Endothelial cell of umbilical vein (primary cell): ENCODE measurements around the gene ZDHHC5. TPM values are rescaled to one million over a fixed set of nuclear protein-coding genes. Genes with fewer than 3 reads are reported as not detected.

Source experiments
- BruUV-seq: library from RNA; stranded (reverse); fragments of 400-500 nt; replicated peaks from 2 replicates; lab custom pipeline; 2021; lab: Mats Ljungman, UMichigan
- CTCF ChIA-PET: fragments of 300-600, 350-600 bp; sonication (Branson Sonifier 250); formaldehyde crosslinking; loops from one replicate; lab custom pipeline; 2021; ENCODE audit warnings: antibody characterized with exemption, inconsistent platforms; lab: Charles Lee
- POLR2A ChIA-PET: fragments of 300-600, 350-600 bp; sonication (Branson Sonifier 250); formaldehyde crosslinking; loops from one replicate; lab custom pipeline; 2021; ENCODE audit warnings: antibody characterized with exemption, inconsistent platforms; lab: Charles Lee
- DNase-seq: peaks from one replicate; pipeline ENCODE4 v3.0.0-alpha.2; 2011; ENCODE audit warnings: low read depth, low spot score
- FAIRE-seq: peaks from 2 replicates; lab custom pipeline; 2011; peaks lifted over from hg19 to GRCh38; lab: Jason Lieb, UNC
- H2AFZ ChIP-seq: 2 replicates; pipeline ENCODE4 v1.6.0; 2012; ENCODE audit warnings: low read depth, low read length, control low read depth, inconsistent platforms
- H3K27ac ChIP-seq: 2 replicates; pipeline ENCODE4 v1.5.1; 2011; ENCODE audit warnings: low read depth, mild to moderate bottlenecking, control low read depth, low read length, moderate library complexity; ENCODE audit not compliant: insufficient read depth
- H3K27me3 ChIP-seq, 2 experiments: 2 replicates each; pipeline versions ENCODE4 v1.6.0 to v1.6.1; 2011; ENCODE audit warnings: low read length in 2 of 2, mixed read lengths in 1 of 2; ENCODE audit not compliant: control insufficient read depth in 2 of 2, insufficient read depth in 2 of 2
- H3K36me3 ChIP-seq, 2 experiments: 2 replicates in 1 of 2; 3 replicates in 1 of 2; pipeline ENCODE4 v1.5.1; 2011; ENCODE audit warnings: low read length in 2 of 2, mild to moderate bottlenecking in 1 of 2, moderate library complexity in 1 of 2; ENCODE audit not compliant: control insufficient read depth in 2 of 2, insufficient read depth in 2 of 2; ENCODE audit errors: extremely low read depth in 1 of 2
- H3K4me1 ChIP-seq: 3 replicates; pipeline ENCODE4 v1.5.1; 2011; ENCODE audit warnings: mild to moderate bottlenecking, low read length; ENCODE audit not compliant: control insufficient read depth, insufficient read depth; ENCODE audit errors: extremely low read depth
- H3K4me2 ChIP-seq: 2 replicates; pipeline ENCODE4 v1.6.1; 2011; ENCODE audit warnings: low read length, control low read depth, mixed read lengths; ENCODE audit not compliant: insufficient read depth
- H3K4me3 ChIP-seq, 3 experiments: fragments of 200-600 bp in 1 of 3; sonication (generic), shearing (Covaris generic) in 1 of 3; replicated peaks in 1 of 3; 2 replicates each; pipeline ENCODE4 v1.5.1; 2011 to 2016; ENCODE audit warnings: control low read depth in 3 of 3, low read length in 3 of 3, mild to moderate bottlenecking in 2 of 3, inconsistent platforms in 1 of 3, low read depth in 1 of 3, moderate library complexity in 1 of 3; ENCODE audit not compliant: insufficient read depth in 1 of 3
- H3K79me2 ChIP-seq: 2 replicates; pipeline ENCODE4 v1.6.0; 2012; ENCODE audit warnings: low read length, inconsistent platforms; ENCODE audit not compliant: control insufficient read depth, insufficient read depth
- H3K9ac ChIP-seq: replicated peaks from 2 replicates; pipeline ENCODE3; 2011; ENCODE audit warnings: low read length, control low read depth; ENCODE audit not compliant: insufficient read depth; ENCODE audit errors: extremely low read depth
- H3K9me1 ChIP-seq: replicated peaks from 3 replicates; pipeline ENCODE4 v1.6.0; 2011; ENCODE audit warnings: mild to moderate bottlenecking, low read length; ENCODE audit not compliant: control insufficient read depth, insufficient read depth; ENCODE audit errors: extremely low read depth
- H3K9me3 ChIP-seq: replicated peaks from 2 replicates; pipeline ENCODE4 v1.5.1; 2012; ENCODE audit warnings: low read length, inconsistent platforms; ENCODE audit not compliant: control insufficient read depth, insufficient read depth
- H4K20me1 ChIP-seq: replicated peaks from 2 replicates; pipeline ENCODE3; 2011; ENCODE audit warnings: mild to moderate bottlenecking, low read length; ENCODE audit not compliant: control insufficient read depth, insufficient read depth; ENCODE audit errors: extremely low read depth
- EZH2 ChIP-seq: IDR thresholded peaks from 2 replicates; pipeline ENCODE4 v1.6.1; 2012; ENCODE audit warnings: borderline replicate concordance, low read depth, mild to moderate bottlenecking, moderate library complexity, low read length, inconsistent platforms; ENCODE audit not compliant: severe bottlenecking
- FOS ChIP-seq: IDR thresholded peaks from 2 replicates; pipeline ENCODE4 v1.6.1; 2011; ENCODE audit warnings: mild to moderate bottlenecking, low read length, moderate library complexity, borderline replicate concordance; ENCODE audit not compliant: insufficient read depth
- GATA2 ChIP-seq: IDR thresholded peaks from 2 replicates; pipeline ENCODE4 v1.7.0; 2011; ENCODE audit warnings: low read depth, mild to moderate bottlenecking, moderate library complexity, mixed read lengths, low read length; ENCODE audit not compliant: insufficient read length, insufficient read depth
- JUN ChIP-seq: IDR thresholded peaks from 2 replicates; pipeline ENCODE4 v1.6.1; 2011; ENCODE audit warnings: borderline replicate concordance, low read depth; ENCODE audit not compliant: insufficient read length, insufficient read depth
- MAX ChIP-seq: IDR thresholded peaks from 2 replicates; pipeline ENCODE4 v1.6.1; 2011; ENCODE audit not compliant: insufficient read depth, insufficient read length
- MYC ChIP-seq: IDR thresholded peaks from one replicate; pipeline ENCODE4 v1.6.1; 2011; ENCODE audit warnings: mild to moderate bottlenecking, low read depth, low read length
- POLR2A ChIP-seq: IDR thresholded peaks from 2 replicates; pipeline ENCODE4 v1.6.1; 2012; ENCODE audit warnings: low read depth, mild to moderate bottlenecking, control low read depth, low read length
- POLR2AphosphoS5 ChIP-seq: IDR thresholded peaks from 2 replicates; pipeline ENCODE4 v1.6.1; 2012; ENCODE audit warnings: low read depth, mild to moderate bottlenecking, control low read depth, low read length, moderate library complexity; ENCODE audit not compliant: insufficient read depth
- dilution Hi-C: fragments of 300-500 bp; cut with MboI; formaldehyde crosslinking; loops from one replicate; pipeline ENCODE4 v1.15.0; 2019; ENCODE audit warnings: low sequenced_read_pairs; ENCODE audit not compliant: extremely low pct_ligation_motif_present
- intact Hi-C: fragments of 100-400 bp; cut with micrococcal nuclease; formaldehyde crosslinking; loops from one replicate; pipeline ENCODE4 v1.10.0; 2022
- polyA plus RNA-seq, 4 experiments: library from polyadenylated mRNA; depleted of rRNA in 3 of 4; stranded (reverse) in 3 of 4; unstranded in 1 of 4; fragments of >200 nt; gene quantifications; 2 replicates each; pipeline versions ENCODE4 v1.2.1 to v1.2.3, GENCODE V29; 2011 to 2012; ENCODE audit warnings: missing spikeins in 1 of 4
- total RNA-seq: library from RNA; stranded (reverse); gene quantifications from 2 replicates; pipeline ENCODE4 v1.2.3, GENCODE V29; 2021
- TF ChIP-seq, protein P1 (sequence below), 2 donors: IDR thresholded peaks; 1 replicate in 1 of 2; 2 replicates in 1 of 2; pipeline ENCODE4 v1.5.1; 2011; ENCODE audit warnings: low read length in 2 of 2, mild to moderate bottlenecking in 2 of 2, moderate library complexity in 2 of 2, control low read depth in 1 of 2, inconsistent platforms in 1 of 2, low read depth in 1 of 2; ENCODE audit not compliant: insufficient read depth in 1 of 2; ENCODE audit errors: extremely low read depth in 1 of 2

Gene ZDHHC5
- total and polyA plus RNA-seq, 2 donors (not counting 3 experiments of a cell fraction or from before 2014, with no cell fraction given): 52.9 to 67.4 TPM

DNA sequence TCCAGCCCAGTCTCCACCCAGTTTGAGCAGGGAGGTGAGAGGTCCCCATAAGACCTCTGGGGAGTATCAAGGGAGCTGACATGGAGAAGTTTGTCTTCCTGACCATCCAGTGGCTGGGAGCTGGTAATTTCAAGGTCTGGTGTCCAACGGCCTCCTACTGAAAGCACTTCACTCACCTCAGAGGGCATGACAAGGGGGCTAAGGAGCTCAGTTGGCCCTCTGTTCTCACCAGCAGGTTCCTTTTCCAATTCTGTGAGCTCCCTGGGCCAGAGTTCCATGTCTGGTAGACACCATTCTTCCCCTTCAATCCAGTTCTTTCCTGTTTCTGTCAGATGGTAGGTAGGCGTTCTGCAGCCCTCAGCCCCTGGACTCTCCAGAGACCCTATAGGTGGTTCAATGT is 76.4 kb downstream of the ZDHHC5 start:
- DNase-seq (no peak), FAIRE-seq (no peak)
- no TSS peak for BruUV-seq
- Histone ChIP-seq H3K9me1 (no peaks in the 10 kb centered on the region), H3K79me2 (peaks cover 12% of the 10 kb centered on the region), H3K27me3 (no peaks in the 10 kb centered on the region), H3K9me3 (no peaks in the 10 kb centered on the region), H3K4me2 (no peak overlapping the region), H3K4me1 (peaks cover 11% of the 10 kb centered on the region), H3K27ac (no peak overlapping the region), H4K20me1 (no peaks in the 10 kb centered on the region), H3K4me3 (no peak overlapping the region), H2AFZ (no peak overlapping the region), H3K36me3 (peaks cover 2 to 17% of the 10 kb centered on the region in 2 experiments), H3K9ac (no peak overlapping the region)
- CTCF ChIA-PET: interaction anchor here (0.8 to 1.8 kb wide), 2 partner anchors 13 to 56 kb away, joined by 3 to 13 read pairs; no protein-coding TSS in a partner anchor
- intact Hi-C loops (no loop called here), dilution Hi-C loops (no loop called here)
- no peak for TF ChIP-seq MAX
- TF ChIP-seq POLR2A: no peak
- no peak for TF ChIP-seq POLR2AphosphoS5
- TF ChIP-seq GATA2: no peak
- TF ChIP-seq JUN: no peak
- TF ChIP-seq FOS: no peak
- POLR2A ChIA-PET: no interaction called here

DNA sequence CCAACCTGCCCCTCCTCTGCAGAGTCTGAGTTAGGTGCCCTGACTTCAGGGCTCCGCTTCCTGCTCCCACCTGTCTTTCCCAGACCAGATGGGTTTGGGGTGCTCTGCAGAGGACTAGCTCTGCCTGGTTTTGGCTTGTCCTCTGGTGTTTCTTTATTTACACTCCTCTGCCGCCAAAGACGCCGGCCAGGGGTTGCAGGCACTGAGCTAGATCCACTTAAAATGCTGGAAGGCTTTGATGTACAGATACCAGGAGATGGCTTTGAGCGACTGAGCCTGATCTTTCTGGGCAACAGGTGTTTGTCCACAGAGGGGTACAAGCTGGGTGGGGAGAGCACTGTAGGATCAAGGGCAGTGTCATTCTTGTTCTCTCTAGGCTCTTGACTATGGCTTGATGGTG is 77.3 kb downstream of the ZDHHC5 start:
- no peak for DNase-seq
- no peaks in the 10 kb centered on the region for H4K20me1 ChIP-seq
- BruUV-seq: no TSS peak
- peaks cover 11% of the 10 kb centered on the region for H3K4me1 ChIP-seq
- no peak overlapping the region for H3K9ac ChIP-seq
- no peaks in the 10 kb centered on the region for H3K9me1 ChIP-seq
- no peak overlapping the region for H3K27ac ChIP-seq
- H3K36me3 ChIP-seq: peaks cover 2 to 17% of the 10 kb centered on the region in 2 experiments
- FAIRE-seq: no peak
- TF ChIP-seq FOS: no peak
- no peak for TF ChIP-seq POLR2AphosphoS5
- no peak for TF ChIP-seq GATA2
- no peak for TF ChIP-seq MYC
- TF ChIP-seq POLR2A: no peak
- TF ChIP-seq JUN: no peak
- TF ChIP-seq, protein P1, sequence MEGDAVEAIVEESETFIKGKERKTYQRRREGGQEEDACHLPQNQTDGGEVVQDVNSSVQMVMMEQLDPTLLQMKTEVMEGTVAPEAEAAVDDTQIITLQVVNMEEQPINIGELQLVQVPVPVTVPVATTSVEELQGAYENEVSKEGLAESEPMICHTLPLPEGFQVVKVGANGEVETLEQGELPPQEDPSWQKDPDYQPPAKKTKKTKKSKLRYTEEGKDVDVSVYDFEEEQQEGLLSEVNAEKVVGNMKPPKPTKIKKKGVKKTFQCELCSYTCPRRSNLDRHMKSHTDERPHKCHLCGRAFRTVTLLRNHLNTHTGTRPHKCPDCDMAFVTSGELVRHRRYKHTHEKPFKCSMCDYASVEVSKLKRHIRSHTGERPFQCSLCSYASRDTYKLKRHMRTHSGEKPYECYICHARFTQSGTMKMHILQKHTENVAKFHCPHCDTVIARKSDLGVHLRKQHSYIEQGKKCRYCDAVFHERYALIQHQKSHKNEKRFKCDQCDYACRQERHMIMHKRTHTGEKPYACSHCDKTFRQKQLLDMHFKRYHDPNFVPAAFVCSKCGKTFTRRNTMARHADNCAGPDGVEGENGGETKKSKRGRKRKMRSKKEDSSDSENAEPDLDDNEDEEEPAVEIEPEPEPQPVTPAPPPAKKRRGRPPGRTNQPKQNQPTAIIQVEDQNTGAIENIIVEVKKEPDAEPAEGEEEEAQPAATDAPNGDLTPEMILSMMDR (IDR thresholded peaks at IDR 0.05; ENCODE audit: extremely low read depth in 1 of 2, insufficient read depth in 1 of 2, low read depth in 1 of 2, low read length in 2 of 2): no peak
- no peak for TF ChIP-seq EZH2
- TF ChIP-seq MAX: no peak
- ChIA-PET POLR2A (interaction anchor here (0.6 kb wide), 1 partner anchor 54 kb away, joined by 7 read pairs; no protein-coding TSS in a partner anchor), CTCF (interaction anchor here (1.8 to 7.7 kb wide), 2 partner anchors 55 to 56 kb away, joined by 13 to 325 read pairs; no protein-coding TSS in a partner anchor)
- no peak overlapping the region for H3K4me2 ChIP-seq
- intact Hi-C loops (no loop called here), dilution Hi-C loops (no loop called here)
- H3K27me3 ChIP-seq: no peaks in the 10 kb centered on the region
- no peak overlapping the region for H2AFZ ChIP-seq
- H3K9me3 ChIP-seq: no peaks in the 10 kb centered on the region
- no peak overlapping the region for H3K4me3 ChIP-seq
- peaks cover 12% of the 10 kb centered on the region for H3K79me2 ChIP-seq
